ENCODE results near the gene MAK.
"Not testable (repeated sequence)": the region's sequence is repeated elsewhere in the genome, so short reads cannot be mapped to it uniquely, and the experiment has no call there.

MAK gene

GRCh38 chr6:10874207-10874606 lies 35.9 kb upstream of the MAK start:
- Histone ChIP-seq H3K4me3 (ENCODE audit: low read length) (no peak overlapping the region), H3K36me3 (ENCODE audit: insufficient read depth, low read length) (no peaks in the 10 kb centered on the region), H3K9me3 (ENCODE audit: low read length) (no peaks in the 10 kb centered on the region), H3K27me3 (ENCODE audit: insufficient read depth, low read length) (peaks cover 11% of the 10 kb centered on the region), H2AFZ (ENCODE audit: low read depth, low read length) (no peak overlapping the region), H3K4me1 (ENCODE audit: insufficient read depth, low read length) (no peaks in the 10 kb centered on the region)

DNA sequence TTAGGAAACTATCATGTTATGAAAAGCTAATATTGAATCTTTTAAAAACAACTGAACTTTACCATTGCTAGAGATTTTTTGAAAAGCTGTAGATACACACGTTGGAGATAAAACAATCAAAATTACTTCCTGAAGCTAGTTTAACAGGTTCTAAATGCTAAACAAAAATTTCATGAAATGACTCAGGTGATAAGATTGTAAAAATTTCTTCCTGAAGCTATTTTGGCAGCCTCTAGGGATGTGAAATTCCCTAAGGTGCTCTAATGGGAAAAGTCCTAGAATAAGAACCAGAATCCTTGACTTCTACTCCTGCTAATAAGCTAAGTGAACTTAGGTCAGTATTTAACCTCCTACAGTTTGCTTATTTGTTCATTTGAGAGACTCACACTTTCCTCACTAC lies 35.0 kb upstream of the MAK start:
- H3K4me3 ChIP-seq (ENCODE audit: low read length) = no peak overlapping the region
- no peaks in the 10 kb centered on the region for H3K4me1 ChIP-seq (ENCODE audit: insufficient read depth, low read length)
- H3K36me3 ChIP-seq (ENCODE audit: insufficient read depth, low read length) = no peaks in the 10 kb centered on the region
- H3K27me3 ChIP-seq (ENCODE audit: insufficient read depth, low read length) = peaks cover 4% of the 10 kb centered on the region
- H3K9me3 ChIP-seq (ENCODE audit: low read length) = no peaks in the 10 kb centered on the region
- no peak overlapping the region for H2AFZ ChIP-seq (ENCODE audit: low read depth, low read length)

DNA sequence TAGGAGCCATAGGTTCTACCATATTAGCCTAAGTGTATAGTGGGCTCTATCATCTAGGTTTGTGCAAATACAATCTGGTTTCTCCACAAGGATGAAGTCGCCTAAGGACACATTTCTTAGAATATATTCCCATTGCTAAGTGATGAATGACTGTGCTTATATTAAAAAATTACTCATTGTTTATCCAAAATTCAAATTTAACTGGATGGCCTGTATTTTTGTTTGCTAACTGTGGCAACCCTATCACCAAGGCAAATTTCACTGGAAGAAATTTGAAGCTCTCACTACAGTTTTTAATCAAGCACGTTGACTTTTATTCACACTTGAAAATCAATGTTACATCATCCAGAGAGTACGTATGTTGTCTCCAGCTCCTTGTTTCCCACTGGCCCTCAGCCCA lies 29.6 kb upstream of the MAK start:
- H3K27me3 ChIP-seq (ENCODE audit: insufficient read depth, low read length) = no peaks in the 10 kb centered on the region
- no peaks in the 10 kb centered on the region for H3K9me3 ChIP-seq (ENCODE audit: low read length)
- no peak overlapping the region for H3K4me3 ChIP-seq (ENCODE audit: low read length)
- H2AFZ ChIP-seq (ENCODE audit: low read depth, low read length) = no peak overlapping the region
- no peaks in the 10 kb centered on the region for H3K4me1 ChIP-seq (ENCODE audit: insufficient read depth, low read length)
- H3K36me3 ChIP-seq (ENCODE audit: insufficient read depth, low read length) = no peaks in the 10 kb centered on the region

DNA sequence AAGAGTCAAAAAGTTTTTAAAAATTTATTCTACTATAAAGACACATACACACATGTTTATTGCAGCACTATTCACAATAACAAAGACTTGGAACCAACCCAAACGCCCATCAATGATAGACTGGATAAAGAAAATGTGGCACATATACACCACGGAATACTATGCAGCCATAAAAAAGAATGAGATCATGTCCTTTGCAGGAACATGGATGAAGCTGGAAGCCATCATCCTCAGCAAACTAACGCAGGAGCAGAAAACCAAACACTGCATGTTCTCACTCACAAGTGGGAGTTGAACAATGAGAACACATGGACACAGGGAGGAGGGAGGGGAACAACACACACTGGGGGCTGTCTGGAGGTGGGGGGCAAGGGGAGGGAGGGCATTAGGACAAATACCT lies 28.4 kb upstream of the MAK start:
- not testable (repeated sequence) for H3K4me3 ChIP-seq (ENCODE audit: low read length); H3K27me3 ChIP-seq (ENCODE audit: insufficient read depth, low read length); H3K4me1 ChIP-seq (ENCODE audit: insufficient read depth, low read length); H3K36me3 ChIP-seq (ENCODE audit: insufficient read depth, low read length); H2AFZ ChIP-seq (ENCODE audit: low read depth, low read length); H3K9me3 ChIP-seq (ENCODE audit: low read length)

GRCh38 chr6:10863031-10863430 lies 24.7 kb upstream of the MAK start:
- H3K27me3 ChIP-seq (ENCODE audit: insufficient read depth, low read length); H3K36me3 ChIP-seq (ENCODE audit: insufficient read depth, low read length); H3K4me3 ChIP-seq (ENCODE audit: low read length); H2AFZ ChIP-seq (ENCODE audit: low read depth, low read length); H3K4me1 ChIP-seq (ENCODE audit: insufficient read depth, low read length); H3K9me3 ChIP-seq (ENCODE audit: low read length): not testable (repeated sequence)

DNA sequence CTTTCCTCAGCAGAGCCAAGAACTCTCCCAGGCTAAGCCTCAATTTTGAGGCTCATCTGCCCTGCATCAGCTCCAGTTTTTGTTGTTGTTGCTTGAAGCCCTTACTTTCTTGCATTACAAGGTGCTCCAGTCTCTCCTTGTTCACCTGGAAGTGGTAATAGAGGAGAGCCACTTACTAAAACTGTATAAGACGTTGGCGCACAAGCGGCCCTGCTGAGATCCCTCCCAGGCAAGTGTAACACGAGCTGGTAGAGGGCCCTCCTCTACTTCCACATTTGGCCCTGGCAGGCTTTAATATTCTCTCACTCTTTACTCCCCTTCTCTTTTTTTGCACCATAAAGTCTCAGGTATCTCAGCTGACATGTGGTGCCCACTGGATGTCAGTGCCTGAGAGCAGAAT lies 24.0 kb upstream of the MAK start:
- H2AFZ ChIP-seq (ENCODE audit: low read depth, low read length) = no peak overlapping the region

DNA sequence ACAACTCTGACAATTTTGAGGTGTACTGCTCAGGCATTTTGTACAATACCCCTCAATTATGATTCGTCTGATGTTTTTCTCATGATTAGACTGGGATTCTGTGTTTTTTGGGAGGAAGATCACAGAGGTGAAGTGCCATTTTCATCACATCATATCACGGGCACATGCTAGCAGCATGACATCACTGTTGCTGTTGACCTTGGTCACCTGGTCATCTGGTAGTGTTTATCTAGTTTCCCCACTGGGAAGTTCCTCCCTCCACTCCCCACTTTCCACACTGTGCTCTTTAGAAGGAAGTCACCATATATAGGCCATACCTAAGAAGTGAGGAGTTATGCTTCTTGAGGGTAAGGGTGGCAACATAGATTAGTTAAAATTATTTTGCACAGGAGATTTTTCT lies 22.7 kb upstream of the MAK start:
- Histone ChIP-seq H3K4me1 (ENCODE audit: insufficient read depth, low read length) (no peaks in the 10 kb centered on the region), H3K27me3 (ENCODE audit: insufficient read depth, low read length) (no peaks in the 10 kb centered on the region)

More for the DNA sequence above, 24.0 kb upstream of the MAK start:
- Histone ChIP-seq H3K9me3 (ENCODE audit: low read length) (no peaks in the 10 kb centered on the region), H3K36me3 (ENCODE audit: insufficient read depth, low read length) (no peaks in the 10 kb centered on the region), H3K4me3 (ENCODE audit: low read length) (no peak overlapping the region), H3K27me3 (ENCODE audit: insufficient read depth, low read length) (no peaks in the 10 kb centered on the region), H3K4me1 (ENCODE audit: insufficient read depth, low read length) (no peaks in the 10 kb centered on the region)

GRCh38 chr6:10857259-10857658 lies 18.9 kb upstream of the MAK start:
- Histone ChIP-seq H2AFZ (ENCODE audit: low read depth, low read length) (no peak overlapping the region), H3K4me1 (ENCODE audit: insufficient read depth, low read length) (no peaks in the 10 kb centered on the region), H3K36me3 (ENCODE audit: insufficient read depth, low read length) (no peaks in the 10 kb centered on the region), H3K27me3 (ENCODE audit: insufficient read depth, low read length) (no peaks in the 10 kb centered on the region), H3K4me3 (ENCODE audit: low read length) (no peak overlapping the region), H3K9me3 (ENCODE audit: low read length) (no peaks in the 10 kb centered on the region)

More for the DNA sequence above, 22.7 kb upstream of the MAK start:
- no peaks in the 10 kb centered on the region for H3K9me3 ChIP-seq (ENCODE audit: low read length)
- no peak overlapping the region for H2AFZ ChIP-seq (ENCODE audit: low read depth, low read length)
- no peaks in the 10 kb centered on the region for H3K36me3 ChIP-seq (ENCODE audit: insufficient read depth, low read length)
- H3K4me3 ChIP-seq (ENCODE audit: low read length) = no peak overlapping the region

GRCh38 chr6:10854922-10855632 lies 16.7 kb upstream of the MAK start:
- H3K9me3 ChIP-seq (ENCODE audit: low read length) = no peaks in the 10 kb centered on the region
- no peaks in the 10 kb centered on the region for H3K36me3 ChIP-seq (ENCODE audit: insufficient read depth, low read length)
- H3K27me3 ChIP-seq (ENCODE audit: insufficient read depth, low read length) = no peaks in the 10 kb centered on the region
- no peak overlapping the region for H2AFZ ChIP-seq (ENCODE audit: low read depth, low read length)
- no peaks in the 10 kb centered on the region for H3K4me1 ChIP-seq (ENCODE audit: insufficient read depth, low read length)
- H3K4me3 ChIP-seq (ENCODE audit: low read length) = no peak overlapping the region

GRCh38 chr6:10853849-10854300 lies 15.5 kb upstream of the MAK start:
- H2AFZ ChIP-seq (ENCODE audit: low read depth, low read length); H3K36me3 ChIP-seq (ENCODE audit: insufficient read depth, low read length); H3K4me3 ChIP-seq (ENCODE audit: low read length); H3K27me3 ChIP-seq (ENCODE audit: insufficient read depth, low read length); H3K4me1 ChIP-seq (ENCODE audit: insufficient read depth, low read length); H3K9me3 ChIP-seq (ENCODE audit: low read length): not testable (repeated sequence)

DNA sequence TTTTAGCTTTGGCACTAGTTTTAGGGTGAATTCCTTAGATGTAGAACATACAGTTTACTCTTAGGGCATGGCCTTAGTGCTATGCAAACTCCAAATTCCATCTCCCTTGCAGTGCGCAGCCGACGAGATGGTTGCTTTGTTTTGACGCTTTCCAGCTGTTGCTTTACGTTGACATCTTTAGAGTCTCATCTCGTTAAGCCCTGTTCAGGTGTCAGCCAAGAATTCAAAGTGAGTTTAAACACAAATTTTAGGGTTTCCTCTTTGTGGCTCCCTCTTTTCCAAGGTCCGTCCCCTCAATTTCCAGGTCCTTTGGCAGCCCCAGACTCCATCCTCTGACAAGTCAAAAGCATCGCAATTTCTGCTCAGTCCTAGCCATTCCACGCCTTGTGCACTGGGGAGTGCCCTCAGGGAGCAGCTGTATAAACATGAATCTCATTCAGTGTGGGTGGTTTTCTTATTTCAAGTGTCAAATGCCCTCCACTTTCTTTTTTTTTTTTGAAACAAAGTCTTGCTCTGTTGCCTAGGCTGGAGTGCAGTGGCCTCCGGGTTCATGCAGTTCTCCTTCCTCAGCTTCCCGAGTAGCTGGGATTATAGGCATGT lies 14.1 kb upstream of the MAK start:
- H3K36me3 ChIP-seq (ENCODE audit: insufficient read depth, low read length) = no peaks in the 10 kb centered on the region

DNA sequence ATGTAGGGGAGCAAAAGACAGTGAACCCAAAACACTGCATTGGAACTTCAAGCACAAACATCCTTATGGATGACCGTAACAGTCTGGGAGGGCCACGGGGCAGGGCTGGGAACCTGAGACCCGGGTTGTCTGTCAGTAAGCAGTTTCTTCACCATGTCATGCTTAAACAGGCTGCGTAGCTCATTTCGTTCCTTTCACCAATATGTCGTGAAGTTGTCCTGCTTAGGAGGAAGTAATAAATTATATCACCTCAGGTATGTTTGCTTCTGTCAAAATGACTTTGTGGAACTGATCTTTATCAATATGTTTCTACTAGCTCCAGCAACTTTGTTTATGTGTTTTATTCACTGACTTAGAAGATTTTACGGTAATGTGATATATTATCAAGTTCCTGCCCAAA lies 12.4 kb upstream of the MAK start:
- Histone ChIP-seq H3K27me3 (ENCODE audit: insufficient read depth, low read length) (no peaks in the 10 kb centered on the region), H2AFZ (ENCODE audit: low read depth, low read length) (no peak overlapping the region), H3K9me3 (ENCODE audit: low read length) (no peaks in the 10 kb centered on the region), H3K4me3 (ENCODE audit: low read length) (no peak overlapping the region), H3K36me3 (ENCODE audit: insufficient read depth, low read length) (no peaks in the 10 kb centered on the region), H3K4me1 (ENCODE audit: insufficient read depth, low read length) (no peaks in the 10 kb centered on the region)

More for the DNA sequence above, 14.1 kb upstream of the MAK start:
- Histone ChIP-seq H2AFZ (ENCODE audit: low read depth, low read length) (no peak overlapping the region), H3K4me1 (ENCODE audit: insufficient read depth, low read length) (no peaks in the 10 kb centered on the region), H3K9me3 (ENCODE audit: low read length) (no peaks in the 10 kb centered on the region), H3K4me3 (ENCODE audit: low read length) (no peak overlapping the region), H3K27me3 (ENCODE audit: insufficient read depth, low read length) (no peaks in the 10 kb centered on the region)

GRCh38 chr6:10849901-10850300 lies 11.6 kb upstream of the MAK start:
- Histone ChIP-seq H3K4me1 (ENCODE audit: insufficient read depth, low read length) (no peaks in the 10 kb centered on the region), H3K27me3 (ENCODE audit: insufficient read depth, low read length) (no peaks in the 10 kb centered on the region), H3K4me3 (ENCODE audit: low read length) (no peak overlapping the region), H2AFZ (ENCODE audit: low read depth, low read length) (no peak overlapping the region), H3K9me3 (ENCODE audit: low read length) (no peaks in the 10 kb centered on the region), H3K36me3 (ENCODE audit: insufficient read depth, low read length) (no peaks in the 10 kb centered on the region)

GRCh38 chr6:10847684-10848083 lies 9.3 kb upstream of the MAK start:
- Histone ChIP-seq H3K27me3 (ENCODE audit: insufficient read depth, low read length) (no peaks in the 10 kb centered on the region), H2AFZ (ENCODE audit: low read depth, low read length) (no peak overlapping the region), H3K4me3 (ENCODE audit: low read length) (no peak overlapping the region), H3K36me3 (ENCODE audit: insufficient read depth, low read length) (no peaks in the 10 kb centered on the region), H3K9me3 (ENCODE audit: low read length) (no peaks in the 10 kb centered on the region), H3K4me1 (ENCODE audit: insufficient read depth, low read length) (no peaks in the 10 kb centered on the region)

All from neuron (in vitro differentiated cells).